HTERT RPE-1 (cell line): Measurements from ENCODE around the gene SQSTM1.

Experiments used
- in situ Hi-C: fragments of 300-500 bp; cut with MboI; formaldehyde crosslinking; loops from 4 replicates; pipeline ENCODE4 v1.14.3; 2020; ENCODE audit warnings: low sequenced_read_pairs

SQSTM1 gene

GRCh38 chr5:179841621-179842020, 20.9 kb downstream of the SQSTM1 start:
- in situ Hi-C loops = no loop called here

GRCh38 chr5:179852993-179853547, 32.4 kb downstream of the SQSTM1 start:
- in situ Hi-C loops = no loop called here

- in situ Hi-C loops = no loop called here
Measured at GRCh38 chr5:179854356-179854755, 33.7 kb downstream of the SQSTM1 start.

GRCh38 chr5:179858241-179858585, 37.5 kb downstream of the SQSTM1 start:
- in situ Hi-C loops = no loop called here

- in situ Hi-C loops = no loop called here
Measured at GRCh38 chr5:179858586-179859427, 38.1 kb downstream of the SQSTM1 start, which contains the start of gene MRNIP. Gene MRNIP, minus strand, starts transcription at chr5:179858817. Its CDS starts 21 bp downstream, at chr5:179858796.

- in situ Hi-C loops = no loop called here
Measured at GRCh38 chr5:179860301-179860700, 39.6 kb downstream of the SQSTM1 start.

GRCh38 chr5:179862296-179862695, 41.6 kb downstream of the SQSTM1 start:
- in situ Hi-C loops = no loop called here

- in situ Hi-C loops = no loop called here
Measured at GRCh38 chr5:179862891-179863290, 42.2 kb downstream of the SQSTM1 start.

GRCh38 chr5:179863449-179864085, 42.9 kb downstream of the SQSTM1 start:
- in situ Hi-C loops = no loop called here

- in situ Hi-C loops = no loop called here
Measured at GRCh38 chr5:179864686-179865085, 44.0 kb downstream of the SQSTM1 start.

- in situ Hi-C loops = no loop called here
Measured at GRCh38 chr5:179865491-179866240, 45.0 kb downstream of the SQSTM1 start.

- in situ Hi-C loops = no loop called here
Measured at GRCh38 chr5:179866241-179867078, 45.8 kb downstream of the SQSTM1 start.

- in situ Hi-C loops = no loop called here
Measured at GRCh38 chr5:179867079-179867465, 46.4 kb downstream of the SQSTM1 start.

GRCh38 chr5:179867476-179867875, 46.8 kb downstream of the SQSTM1 start:
- in situ Hi-C loops = no loop called here

- in situ Hi-C loops = no loop called here
Measured at GRCh38 chr5:179868541-179868940, 47.8 kb downstream of the SQSTM1 start.

- in situ Hi-C loops = no loop called here
Measured at GRCh38 chr5:179869101-179869500, 48.4 kb downstream of the SQSTM1 start.

- in situ Hi-C loops = no loop called here
Measured at GRCh38 chr5:179869641-179870402, 49.1 kb downstream of the SQSTM1 start.

- in situ Hi-C loops = no loop called here
Measured at GRCh38 chr5:179870403-179870903, 49.7 kb downstream of the SQSTM1 start.

- in situ Hi-C loops = no loop called here
Measured at GRCh38 chr5:179870952-179871351, 50.2 kb downstream of the SQSTM1 start.
